Loucy (cell line): Measurements from ENCODE around the gene MB.

Experiments
- H2AFZ ChIP-seq: fragments of 200-600 bp; sonication (generic); 2 replicates; pipeline ENCODE4 v1.6.0; 2016; ENCODE audit warnings: antibody characterized with exemption, mild to moderate bottlenecking, low read length, moderate library complexity
- H3F3A ChIP-seq: fragments of 200-600 bp; 2 replicates; pipeline ENCODE4 v1.6.0; 2016; ENCODE audit warnings: antibody characterized with exemption, low read depth, mild to moderate bottlenecking
- H3K27me3 ChIP-seq: fragments of 200-600 bp; sonication (generic); 2 replicates; pipeline ENCODE4 v1.6.1; 2014; ENCODE audit warnings: low read length, mild to moderate bottlenecking; ENCODE audit not compliant: insufficient read depth, poor library complexity, severe bottlenecking
- H3K36me3 ChIP-seq: fragments of 200-600 bp; sonication (generic); 2 replicates; pipeline ENCODE4 v1.6.1; 2016; ENCODE audit warnings: low read length; ENCODE audit not compliant: insufficient read depth
- H3K4me1 ChIP-seq: fragments of 200-600 bp; sonication (generic); 2 replicates; pipeline ENCODE4 v1.5.1; 2014; ENCODE audit warnings: low read length, mild to moderate bottlenecking; ENCODE audit not compliant: insufficient read depth, poor library complexity, severe bottlenecking
- H3K4me2 ChIP-seq: fragments of 200-600 bp; sonication (generic); 2 replicates; pipeline ENCODE4 v1.6.0; 2014; ENCODE audit warnings: antibody characterized with exemption, low read length, low read depth, mild to moderate bottlenecking; ENCODE audit not compliant: poor library complexity, severe bottlenecking
- H3K4me3 ChIP-seq: fragments of 200-600 bp; sonication (generic); 2 replicates; pipeline ENCODE4 v1.5.1; 2014; ENCODE audit warnings: low read length, mild to moderate bottlenecking, mixed read lengths; ENCODE audit not compliant: poor library complexity, severe bottlenecking
- H3K79me2 ChIP-seq: fragments of 200-600 bp; sonication (generic); 2 replicates; pipeline ENCODE4 v1.6.1; 2014; ENCODE audit warnings: low read length; ENCODE audit not compliant: insufficient read depth
- H3K9ac ChIP-seq: fragments of 200-600 bp; sonication (generic); 2 replicates; pipeline ENCODE4 v1.6.0; 2014; ENCODE audit warnings: mild to moderate bottlenecking, low read depth, low read length, moderate library complexity; ENCODE audit not compliant: poor library complexity, severe bottlenecking
- H3K9me2 ChIP-seq: fragments of 200-600 bp; sonication (generic); replicated peaks from 2 replicates; pipeline ENCODE4 v1.6.1; 2016; ENCODE audit warnings: low read depth, low read length, mixed read lengths
- H3K9me3 ChIP-seq: fragments of 200-600 bp; sonication (generic); 2 replicates; pipeline ENCODE4 v1.6.1; 2014; ENCODE audit warnings: mild to moderate bottlenecking, antibody characterized with exemption, low read length, low read depth; ENCODE audit not compliant: insufficient read depth
- H4K20me1 ChIP-seq: fragments of 200-600 bp; sonication (generic); 2 replicates; pipeline ENCODE4 v1.6.0; 2014; ENCODE audit warnings: antibody characterized with exemption, low read length, mild to moderate bottlenecking; ENCODE audit not compliant: insufficient read depth, poor library complexity, severe bottlenecking
- CTCF ChIP-seq: fragments of 200-600 bp; sonication (generic); conservative IDR thresholded peaks from 2 replicates; pipeline ENCODE4 v1.5.1; 2014; ENCODE audit warnings: mild to moderate bottlenecking, antibody characterized with exemption, low read length
- EZH2phosphoT487 ChIP-seq: fragments of 200-600 bp; IDR thresholded peaks from 2 replicates; pipeline ENCODE4 v1.6.1; 2018; ENCODE audit warnings: antibody characterized with exemption, mild to moderate bottlenecking, moderate library complexity, borderline replicate concordance

The MB gene

GRCh38 chr22:35663371-35663770 is 46.2 kb upstream of the MB start:
- H3K9me2 ChIP-seq = no peaks in the 10 kb centered on the region
- TF ChIP-seq EZH2phosphoT487 = no peak
- TF ChIP-seq CTCF = no peak
- H3K4me2 ChIP-seq = no peak overlapping the region
- peaks cover 48% of the 10 kb centered on the region for H3K4me1 ChIP-seq
- no peak overlapping the region for H2AFZ ChIP-seq
- 0 out of 2 replicates have a peak, but pooled peaks cover 5% of the 10 kb centered on the region for H3K79me2 ChIP-seq
- H4K20me1 ChIP-seq = no peaks in the 10 kb centered on the region
- H3F3A ChIP-seq = peaks cover 21% of the 10 kb centered on the region
- no peak overlapping the region for H3K9ac ChIP-seq
- no peaks in the 10 kb centered on the region for H3K27me3 ChIP-seq
- H3K36me3 ChIP-seq = peaks cover 11% of the 10 kb centered on the region; the same call in 1 of the 2 replicates
- peaks cover 25% of the 10 kb centered on the region for H3K9me3 ChIP-seq
- H3K4me3 ChIP-seq = no peak overlapping the region

GRCh38 chr22:35662914-35663313 is 45.8 kb upstream of the MB start:
- 0 out of 2 replicates have a peak, but pooled peaks cover 5% of the 10 kb centered on the region for H3K79me2 ChIP-seq
- H3K9ac ChIP-seq = peak overlapping the region; percentile 1
- H3K36me3 ChIP-seq = peaks cover 16% of the 10 kb centered on the region; the same call in 1 of the 2 replicates

GRCh38 chr22:35661464-35661863 is 44.3 kb upstream of the MB start:
- Histone ChIP-seq H3K79me2 (0 out of 2 replicates have a peak, but pooled peaks cover 6% of the 10 kb centered on the region), H3K9me2 (no peaks in the 10 kb centered on the region), H4K20me1 (no peaks in the 10 kb centered on the region), H2AFZ (no peak overlapping the region), H3K4me3 (peak overlapping the region; percentile 52), H3K9ac (peak overlapping the region; percentile 9), H3F3A (peaks cover 21% of the 10 kb centered on the region), H3K4me2 (peak overlapping the region; percentile 64), H3K36me3 (peaks cover 24% of the 10 kb centered on the region), H3K27me3 (no peaks in the 10 kb centered on the region), H3K4me1 (peaks cover 63% of the 10 kb centered on the region), H3K9me3 (peaks cover 14% of the 10 kb centered on the region)
- no peak for TF ChIP-seq CTCF
- no peak for TF ChIP-seq EZH2phosphoT487

More at GRCh38 chr22:35662914-35663313, 45.8 kb upstream of the MB start:
- peaks cover 25% of the 10 kb centered on the region for H3K9me3 ChIP-seq
- TF ChIP-seq CTCF = no peak
- TF ChIP-seq EZH2phosphoT487 = no peak
- H4K20me1 ChIP-seq = no peaks in the 10 kb centered on the region
- H3K4me3 ChIP-seq = no peak overlapping the region
- peak overlapping the region; percentile 64 for H3K4me2 ChIP-seq
- H3K27me3 ChIP-seq = no peaks in the 10 kb centered on the region
- H2AFZ ChIP-seq = no peak overlapping the region
- peaks cover 48% of the 10 kb centered on the region for H3K4me1 ChIP-seq
- H3K9me2 ChIP-seq = no peaks in the 10 kb centered on the region
- peaks cover 21% of the 10 kb centered on the region for H3F3A ChIP-seq
